Uterus (tissue), 4 donors: Measurements from ENCODE around the gene ZNF8. TPM values are rescaled to one million over a fixed set of nuclear protein-coding genes. Genes with fewer than 3 reads are reported as not detected.

Experiments used
- DNase-seq, 2 donors: peaks; one replicate each; pipeline ENCODE4 v3.0.0-alpha.2; 2019 to 2020
- H3K27ac ChIP-seq, 2 donors: fragments of 200-600 bp; sonication (generic); 1 replicate in 1 of 2; 2 replicates in 1 of 2; pipeline ENCODE4 v1.5.1; 2016 to 2018
- H3K27me3 ChIP-seq, 2 donors: fragments of 200-600 bp; sonication (generic); one replicate each; pipeline ENCODE4 v1.5.1; 2018 to 2019; ENCODE audit warnings: control low read depth in 1 of 2
- H3K36me3 ChIP-seq, 2 donors: fragments of 200-600 bp; sonication (generic); one replicate each; pipeline ENCODE4 v1.5.1; 2019; ENCODE audit warnings: control low read depth in 1 of 2
- H3K4me1 ChIP-seq, 2 donors: fragments of 200-600 bp; sonication (generic); one replicate each; pipeline ENCODE4 v1.5.1; 2018 to 2019; ENCODE audit warnings: control low read depth in 1 of 2
- H3K4me3 ChIP-seq, 2 donors: fragments of 200-600 bp; sonication (generic); 1 replicate in 1 of 2; 2 replicates in 1 of 2; pipeline ENCODE4 v1.5.1; 2018 to 2019; ENCODE audit warnings: mild to moderate bottlenecking in 1 of 2
- H3K9me3 ChIP-seq, 2 donors: fragments of 200-600 bp; sonication (generic); one replicate each; pipeline ENCODE4 v1.5.1; 2019; ENCODE audit warnings: control low read depth in 1 of 2
- CTCF ChIP-seq, 4 experiments: fragments of 200-600 bp in 2 of 4; fragments of 450-650 bp in 2 of 4; sonication (generic) in 2 of 4; IDR thresholded peaks; one replicate each; pipeline ENCODE4 v1.5.1; 2016 to 2019; ENCODE audit warnings: antibody characterized with exemption in 4 of 4, mild to moderate bottlenecking in 2 of 4, moderate library complexity in 1 of 4
- POLR2A ChIP-seq, 2 donors: fragments of 450-650 bp; IDR thresholded peaks; one replicate each; pipeline ENCODE4 v1.6.1; 2016; ENCODE audit warnings: antibody characterized with exemption in 2 of 2, mild to moderate bottlenecking in 1 of 2, moderate library complexity in 1 of 2
- intact Hi-C: fragments of 100-400 bp; cut with DNase I; formaldehyde crosslinking; loops from one replicate; pipeline ENCODE4 v1.15.1; 2023; ENCODE audit warnings: low total_unique reads
- total RNA-seq, 4 donors: library from RNA; depleted of rRNA in 3 of 4; stranded (reverse); fragments of >200 nt in 3 of 4; gene quantifications; one replicate each; pipeline versions ENCODE4 v1.1.0 to v1.2.4, GENCODE V29; 2014 to 2023
- donor health status: DM: yes; HTN: yes; CAD: no.

Gene ZNF8
- total RNA-seq, 4 donors from 2014 or later, result 1.8 to 10.8 (median 8.2) TPM

- Histone ChIP-seq H3K4me3 (no peak overlapping the region), H3K36me3 (no peaks in the 10 kb centered on the region), H3K27me3 (no peaks in the 10 kb centered on the region), H3K4me1 (no peaks in the 10 kb centered on the region), H3K27ac (no peak overlapping the region), H3K9me3 (no peaks in the 10 kb centered on the region)
- DNase-seq, result no peak
- no peak for TF ChIP-seq CTCF (IDR thresholded peaks at IDR 0.05)
- TF ChIP-seq POLR2A (IDR thresholded peaks at IDR 0.05), result no peak
- intact Hi-C loops, result no loop called here
Measured at GRCh38 chr19:58315580-58315979, 36.8 kb downstream of the ZNF8 start.

GRCh38 chr19:58317476-58318072, 38.8 kb downstream of the ZNF8 start:
- H3K27ac ChIP-seq, result no peak overlapping the region
- intact Hi-C loops, result no loop called here
- H3K4me3 ChIP-seq, result no peak overlapping the region
- TF ChIP-seq CTCF (IDR thresholded peaks at IDR 0.05), result no peak
- no peak for TF ChIP-seq POLR2A (IDR thresholded peaks at IDR 0.05)
- H3K9me3 ChIP-seq, result no peaks in the 10 kb centered on the region
- no peak for DNase-seq
- no peaks in the 10 kb centered on the region for H3K4me1 ChIP-seq
- H3K36me3 ChIP-seq, result no peaks in the 10 kb centered on the region
- no peaks in the 10 kb centered on the region for H3K27me3 ChIP-seq

GRCh38 chr19:58318297-58318696, 39.5 kb downstream of the ZNF8 start:
- Histone ChIP-seq H3K4me1 (no peaks in the 10 kb centered on the region), H3K36me3 (no peaks in the 10 kb centered on the region), H3K9me3 (no peaks in the 10 kb centered on the region), H3K27ac (no peak overlapping the region), H3K27me3 (no peaks in the 10 kb centered on the region), H3K4me3 (no peak overlapping the region)
- TF ChIP-seq CTCF (IDR thresholded peaks at IDR 0.05) (no peak), POLR2A (IDR thresholded peaks at IDR 0.05) (no peak)
- no peak for DNase-seq
- intact Hi-C loops, result no loop called here

- Histone ChIP-seq H3K4me3 (no peak overlapping the region), H3K27me3 (no peaks in the 10 kb centered on the region), H3K9me3 (no peaks in the 10 kb centered on the region), H3K36me3 (no peaks in the 10 kb centered on the region), H3K4me1 (no peaks in the 10 kb centered on the region), H3K27ac (no peak overlapping the region)
- TF ChIP-seq POLR2A (IDR thresholded peaks at IDR 0.05) (no peak), CTCF (IDR thresholded peaks at IDR 0.05) (no peak)
- no peak for DNase-seq
- intact Hi-C loops, result no loop called here
Measured at GRCh38 chr19:58319241-58319640, 40.5 kb downstream of the ZNF8 start.

- TF ChIP-seq POLR2A (IDR thresholded peaks at IDR 0.05) (no peak), CTCF (IDR thresholded peaks at IDR 0.05) (no peak)
- Histone ChIP-seq H3K27ac (no peak overlapping the region), H3K36me3 (no peaks in the 10 kb centered on the region), H3K27me3 (no peaks in the 10 kb centered on the region), H3K4me1 (peaks cover 0 to 5% of the 10 kb centered on the region in 2 donors), H3K4me3 (no peak overlapping the region), H3K9me3 (no peaks in the 10 kb centered on the region)
- no peak for DNase-seq
- intact Hi-C loops, result no loop called here
Measured at GRCh38 chr19:58325311-58326022, 46.7 kb downstream of the ZNF8 start.
